Lower leg skin (tissue), 4 donors: Measurements from ENCODE around the gene ZNF248. TPM values are rescaled to one million over a fixed set of nuclear protein-coding genes. Genes with fewer than 3 reads are reported as not detected.
A peak's percentile ranks its signal among the peaks of the same experiment; 100 is the strongest.
"Not testable (repeated sequence)": the region's sequence is repeated elsewhere in the genome, so short reads cannot be mapped to it uniquely, and the experiment has no call there.

ENCODE experiments used
- DNase-seq, 2 donors: peaks; one replicate each; pipeline ENCODE4 v3.0.0-alpha.2; 2019; ENCODE audit warnings: low spot score in 2 of 2
- H3K4me3 ChIP-seq: fragments of 200-600 bp; sonication (generic); 2 replicates; pipeline ENCODE4 v1.5.1; 2017; ENCODE audit warnings: mild to moderate bottlenecking, low read depth; ENCODE audit not compliant: poor library complexity, severe bottlenecking
- POLR2A ChIP-seq, 2 donors: fragments of 450-650 bp; IDR thresholded peaks; one replicate each; pipeline ENCODE4 v1.6.1; 2016 to 2017; ENCODE audit warnings: antibody characterized with exemption in 2 of 2, mild to moderate bottlenecking in 1 of 2, moderate library complexity in 1 of 2
- WGBS, 2 donors: methylation state at CpG; one replicate each; pipeline ENCODE4 v1.1.5; 2018; 5-methylcytosine and 5-hydroxymethylcytosine counted together
- intact Hi-C: fragments of 100-400 bp; cut with DNase I; formaldehyde crosslinking; loops from one replicate; pipeline ENCODE4 v1.15.0; 2023; ENCODE audit warnings: low total_unique reads
- total RNA-seq, 4 donors: library from RNA; depleted of rRNA; stranded (reverse); fragments of >200 nt; gene quantifications; one replicate each; pipeline ENCODE4 v1.1.0, GENCODE V29; 2016
- TF ChIP-seq, protein P1 (sequence below), 3 donors: fragments of 450-650 bp; IDR thresholded peaks; one replicate each; pipeline ENCODE4 v1.5.1; 2016; ENCODE audit warnings: antibody characterized with exemption in 3 of 3, mild to moderate bottlenecking in 3 of 3, moderate library complexity in 2 of 3

ZNF248 gene
- total RNA-seq, 4 donors from 2014 or later, result 7.1 to 10.2 (median 8.2) TPM

- 73 to 81% methylated on average over 9 of the region's 9 CpGs for WGBS, 2 donors
- no peak for TF ChIP-seq POLR2A (IDR thresholded peaks at IDR 0.05)
- TF ChIP-seq, protein P1, sequence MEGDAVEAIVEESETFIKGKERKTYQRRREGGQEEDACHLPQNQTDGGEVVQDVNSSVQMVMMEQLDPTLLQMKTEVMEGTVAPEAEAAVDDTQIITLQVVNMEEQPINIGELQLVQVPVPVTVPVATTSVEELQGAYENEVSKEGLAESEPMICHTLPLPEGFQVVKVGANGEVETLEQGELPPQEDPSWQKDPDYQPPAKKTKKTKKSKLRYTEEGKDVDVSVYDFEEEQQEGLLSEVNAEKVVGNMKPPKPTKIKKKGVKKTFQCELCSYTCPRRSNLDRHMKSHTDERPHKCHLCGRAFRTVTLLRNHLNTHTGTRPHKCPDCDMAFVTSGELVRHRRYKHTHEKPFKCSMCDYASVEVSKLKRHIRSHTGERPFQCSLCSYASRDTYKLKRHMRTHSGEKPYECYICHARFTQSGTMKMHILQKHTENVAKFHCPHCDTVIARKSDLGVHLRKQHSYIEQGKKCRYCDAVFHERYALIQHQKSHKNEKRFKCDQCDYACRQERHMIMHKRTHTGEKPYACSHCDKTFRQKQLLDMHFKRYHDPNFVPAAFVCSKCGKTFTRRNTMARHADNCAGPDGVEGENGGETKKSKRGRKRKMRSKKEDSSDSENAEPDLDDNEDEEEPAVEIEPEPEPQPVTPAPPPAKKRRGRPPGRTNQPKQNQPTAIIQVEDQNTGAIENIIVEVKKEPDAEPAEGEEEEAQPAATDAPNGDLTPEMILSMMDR (IDR thresholded peaks at IDR 0.05), result no peak
- intact Hi-C loops, result no loop called here
- no peak overlapping the region for H3K4me3 ChIP-seq
- no peak for DNase-seq
Measured at GRCh38 chr10:37865957-37866803, 8.8 kb upstream of the ZNF248 start.

DNA sequence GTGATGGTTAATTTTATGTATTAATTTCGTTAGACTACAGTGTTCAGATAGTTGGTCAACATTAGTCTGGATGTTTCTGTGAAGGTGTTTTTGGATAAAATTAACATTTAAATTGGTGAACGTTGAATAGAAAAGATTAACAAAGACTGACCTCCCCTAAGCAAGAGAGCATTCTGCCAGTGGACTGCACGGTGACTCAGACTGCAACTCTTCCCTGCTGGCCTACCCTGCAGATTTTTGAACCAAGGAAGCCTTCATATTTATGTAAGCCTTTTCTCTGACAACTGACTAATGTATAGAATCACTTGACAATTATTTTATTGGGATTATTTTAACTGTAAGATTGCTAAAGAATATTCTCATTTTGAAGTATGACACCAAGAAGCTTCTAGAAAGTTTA, 7.9 kb upstream of the ZNF248 start:
- intact Hi-C loops, result no loop called here
- DNase-seq, result no peak
- H3K4me3 ChIP-seq, result no peak overlapping the region
- 75 to 76% methylated on average over 3 of the region's 3 CpGs for WGBS, 2 donors
- TF ChIP-seq POLR2A (IDR thresholded peaks at IDR 0.05), result no peak
- TF ChIP-seq, protein P1 (IDR thresholded peaks at IDR 0.05), result no peak

GRCh38 chr10:37860494-37861190, 3.2 kb upstream of the ZNF248 start:
- TF ChIP-seq POLR2A (IDR thresholded peaks at IDR 0.05), result no peak
- TF ChIP-seq, protein P1 (IDR thresholded peaks at IDR 0.05), result no peak
- intact Hi-C loops, result no loop called here
- WGBS, 2 donors, result 32 to 55% methylated on average over 2 of the region's 2 CpGs

GRCh38 chr10:37859270-37859669, 1.9 kb upstream of the ZNF248 start:
- DNase-seq, H3K4me3 ChIP-seq, intact Hi-C loops: not testable (repeated sequence)
- 95% methylated on average over 16 of the region's 16 CpGs for WGBS, 2 donors

More at GRCh38 chr10:37860494-37861190, 3.2 kb upstream of the ZNF248 start:
- no peak overlapping the region for H3K4me3 ChIP-seq
- DNase-seq, result no peak

DNA sequence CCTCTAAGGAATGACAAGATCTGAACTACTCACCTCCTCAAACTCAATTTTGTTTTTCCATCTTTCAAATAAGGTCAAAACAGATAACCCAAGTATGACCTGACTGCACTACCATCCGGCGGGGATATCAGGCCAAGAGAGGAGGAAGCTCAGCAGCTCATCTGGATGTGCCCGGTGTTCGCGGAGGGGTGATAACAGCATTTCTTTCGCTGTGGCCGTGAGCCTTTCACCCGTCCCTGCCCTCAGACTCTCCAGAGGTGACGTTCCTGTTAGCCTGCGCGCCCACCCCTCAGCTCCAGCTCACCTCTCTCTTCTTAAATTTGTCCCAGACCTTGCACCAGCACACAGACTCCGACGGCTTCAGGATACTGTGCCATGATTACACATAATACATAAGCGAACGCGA, 526 bp downstream of the ZNF248 start:
- WGBS, 2 donors, result 0 to 1% methylated on average over 16 of the region's 16 CpGs
- peak overlapping the region; percentile 95 for H3K4me3 ChIP-seq
- peak; percentile 16 to 84 for DNase-seq
- intact Hi-C loops, result no loop called here
- no peak for TF ChIP-seq POLR2A (IDR thresholded peaks at IDR 0.05)
- TF ChIP-seq, protein P1 (IDR thresholded peaks at IDR 0.05), result no peak

GRCh38 chr10:37855636-37856035, 1.8 kb downstream of the ZNF248 start:
- 29 to 46% methylated on average over 4 of the region's 4 CpGs for WGBS, 2 donors
- no peak overlapping the region for H3K4me3 ChIP-seq
- no peak for DNase-seq
- TF ChIP-seq, protein P1 (IDR thresholded peaks at IDR 0.05), result no peak
- TF ChIP-seq POLR2A (IDR thresholded peaks at IDR 0.05), result no peak
- intact Hi-C loops, result no loop called here
